ENCODE data around the gene DISC1. TPM values are rescaled to one million over a fixed set of nuclear protein-coding genes. Genes with fewer than 3 reads are reported as not detected.

The DISC1 gene
- total RNA-seq, 1 experiment from 2014 or later, result 1.8 TPM

GRCh38 chr1:231923491-231924041 lies 297.0 kb downstream of the DISC1 start:
- no peak overlapping the region for H3K27ac ChIP-seq (ENCODE audit: low read depth, low read length)
- H2AFZ ChIP-seq (ENCODE audit: low read depth, low read length, poor library complexity, severe bottlenecking), result no peak overlapping the region
- H3K79me2 ChIP-seq (ENCODE audit: insufficient read depth, low read length), result no peaks in the 10 kb centered on the region
- no peaks in the 10 kb centered on the region for H3K36me3 ChIP-seq (ENCODE audit: control insufficient read depth in 1 of 2, insufficient read depth in 2 of 2, low read length in 2 of 2)
- ChIA-PET POLR2A (no interaction called here), CTCF (no interaction called here), RAD21 (ENCODE audit: low non-redundant PET in 1 of 2, low total read pairs in 2 of 2, uncharacterized antibody in 2 of 2, unreplicated experiment in 2 of 2) (no interaction called here)
- peaks cover 0 to under 1% of the 10 kb centered on the region in 2 experiments; a peak in 1 of 4 replicates for H3K4me1 ChIP-seq (ENCODE audit: control insufficient read depth in 1 of 2, insufficient read depth in 2 of 2, low read length in 2 of 2)
- ATAC-seq (no peak), DNase-seq (ENCODE audit: low read depth, low spot score) (no peak)
- H3K9me3 ChIP-seq (ENCODE audit: control insufficient read depth in 1 of 2, insufficient read depth in 1 of 2, low read depth in 1 of 2, low read length in 2 of 2), result no peaks in the 10 kb centered on the region
- no peak overlapping the region for H3K4me2 ChIP-seq (ENCODE audit: low read length)
- no peak overlapping the region for H3K4me3 ChIP-seq (replicated peaks in 1 of 2; ENCODE audit: low read depth in 1 of 2, low read length in 2 of 2)
- H3K27me3 ChIP-seq (ENCODE audit: insufficient read depth, low read length), result peaks cover 26% of the 10 kb centered on the region
- no peaks in the 10 kb centered on the region for H3K9me2 ChIP-seq (ENCODE audit: insufficient read depth)
- intact Hi-C loops (cut with micrococcal nuclease), result no loop called here
- TF ChIP-seq YY1 (IDR thresholded peaks at IDR 0.05; ENCODE audit: extremely low read depth, insufficient replicate concordance, low read depth, low read length) (no peak), EZH2phosphoT487 (IDR thresholded peaks at IDR 0.05; ENCODE audit: borderline replicate concordance) (no peak), EZH2 (IDR thresholded peaks at IDR 0.05) (no peak), JUND (IDR thresholded peaks at IDR 0.05) (no peak), POLR2A (IDR thresholded peaks at IDR 0.05; ENCODE audit: borderline replicate concordance, extremely low read depth, insufficient read depth, insufficient read length) (no peak)
- TF ChIP-seq, protein P1, sequence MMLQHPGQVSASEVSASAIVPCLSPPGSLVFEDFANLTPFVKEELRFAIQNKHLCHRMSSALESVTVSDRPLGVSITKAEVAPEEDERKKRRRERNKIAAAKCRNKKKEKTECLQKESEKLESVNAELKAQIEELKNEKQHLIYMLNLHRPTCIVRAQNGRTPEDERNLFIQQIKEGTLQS (IDR thresholded peaks at IDR 0.05), result no peak
- no TSS peak for BruUV-seq (replicated peaks)
- no peak overlapping the region for H3K9ac ChIP-seq (ENCODE audit: low read length)
- no peaks in the 10 kb centered on the region for H4K20me1 ChIP-seq (ENCODE audit: insufficient read depth)

- Histone ChIP-seq H3K9ac (ENCODE audit: low read length) (no peak overlapping the region), H3K4me3 (replicated peaks in 1 of 2; ENCODE audit: low read depth in 1 of 2, low read length in 2 of 2) (no peak overlapping the region), H3K27me3 (ENCODE audit: insufficient read depth, low read length) (peaks cover 23% of the 10 kb centered on the region), H3K27ac (ENCODE audit: low read depth, low read length) (no peak overlapping the region), H3K9me2 (ENCODE audit: insufficient read depth) (no peaks in the 10 kb centered on the region), H3K36me3 (ENCODE audit: control insufficient read depth in 1 of 2, insufficient read depth in 2 of 2, low read length in 2 of 2) (no peaks in the 10 kb centered on the region), H3K79me2 (ENCODE audit: insufficient read depth, low read length) (no peaks in the 10 kb centered on the region), H3K4me2 (ENCODE audit: low read length) (no peak overlapping the region), H2AFZ (ENCODE audit: low read depth, low read length, poor library complexity, severe bottlenecking) (no peak overlapping the region), H4K20me1 (ENCODE audit: insufficient read depth) (no peaks in the 10 kb centered on the region), H3K9me3 (ENCODE audit: control insufficient read depth in 1 of 2, insufficient read depth in 1 of 2, low read depth in 1 of 2, low read length in 2 of 2) (no peaks in the 10 kb centered on the region), H3K4me1 (ENCODE audit: control insufficient read depth in 1 of 2, insufficient read depth in 2 of 2, low read length in 2 of 2) (no peaks in the 10 kb centered on the region)
- no peak for TF ChIP-seq REST (IDR thresholded peaks at IDR 0.05; ENCODE audit: low read depth)
- no peak for TF ChIP-seq SRF (IDR thresholded peaks at IDR 0.05; ENCODE audit: low read depth)
- RAD21 ChIA-PET (ENCODE audit: low non-redundant PET in 1 of 2, low total read pairs in 2 of 2, uncharacterized antibody in 2 of 2, unreplicated experiment in 2 of 2), result no interaction called here
- CTCF ChIA-PET, result no interaction called here
- intact Hi-C loops (cut with micrococcal nuclease), result no loop called here
- ATAC-seq (no peak), DNase-seq (ENCODE audit: low read depth, low spot score) (no peak)
- no TSS peak for BruUV-seq (replicated peaks)
- POLR2A ChIA-PET, result no interaction called here
Observed at GRCh38 chr1:231924180-231924579, 297.6 kb downstream of the DISC1 start.
